Stimulated activated CD8-positive, alpha-beta memory T cell treated with anti-CD3 and anti-CD28 coated beads, Interleukin-12 subunit alpha, Interleukin-12 subunit beta, amount 100 ng/mL, for 4 hours (primary cell): ENCODE data around the gene UBE2G1.

Source experiments
- DNase-seq: peaks from one replicate; pipeline ENCODE4 v3.0.0-alpha.2; 2020; ENCODE audit warnings: low read depth

The UBE2G1 gene

GRCh38 chr17:4334332-4334731, 32.1 kb downstream of the UBE2G1 start:
- DNase-seq, result no peak

DNA sequence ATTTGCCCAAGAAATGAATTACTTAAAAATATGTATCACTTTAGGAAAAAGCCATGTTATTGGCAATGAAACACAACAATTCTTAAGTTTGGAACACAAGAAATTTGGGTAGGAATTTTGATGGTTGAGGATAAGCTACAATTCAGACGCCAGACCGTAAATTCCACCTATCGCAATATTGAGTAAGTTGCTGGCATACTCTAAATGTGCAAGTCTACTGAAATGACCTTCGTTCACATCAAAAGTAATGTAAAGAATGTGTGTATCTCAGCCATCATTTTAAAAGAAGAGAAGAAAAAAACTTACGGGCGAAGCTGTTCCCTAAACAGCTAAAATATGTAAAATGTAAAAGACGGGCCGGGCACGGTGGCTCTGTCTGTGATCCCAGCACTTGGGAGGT, 33.4 kb downstream of the UBE2G1 start:
- DNase-seq, result no peak

DNA sequence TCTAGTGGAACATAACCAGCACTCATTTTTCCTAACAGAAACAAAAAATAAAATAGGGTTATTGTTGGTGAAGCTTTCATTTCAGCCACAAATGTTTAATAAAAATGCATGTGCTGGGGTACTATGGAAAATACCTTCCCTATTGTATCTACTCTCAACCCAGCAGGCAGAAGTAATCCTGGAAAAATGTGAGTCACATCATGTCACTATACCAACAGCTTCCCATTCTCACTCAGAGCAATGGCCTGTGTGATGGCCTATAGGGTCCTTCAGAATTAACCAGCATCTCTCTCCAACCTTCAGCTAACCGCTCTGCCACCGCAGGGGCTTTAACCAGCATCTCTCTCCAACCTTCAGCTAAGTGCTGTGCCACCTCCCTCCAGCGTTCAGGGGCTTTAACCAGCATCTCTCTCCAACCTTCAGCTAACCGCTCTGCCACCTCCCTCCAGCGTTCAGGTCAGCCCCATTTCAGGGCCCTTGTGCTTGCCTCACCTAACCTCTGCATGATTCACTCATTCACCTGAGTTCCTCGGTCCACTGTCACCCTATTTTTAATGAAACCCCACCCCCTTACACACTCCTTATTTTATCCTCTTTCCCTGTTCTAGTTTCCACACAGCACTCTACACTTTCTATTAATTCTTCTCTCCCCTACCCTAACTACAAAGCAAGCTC, 34.0 kb downstream of the UBE2G1 start:
- no peak for DNase-seq

- DNase-seq, result no peak
These were observed 34.9 kb downstream of the UBE2G1 start for GRCh38 chr17:4331614-4332013.

DNA sequence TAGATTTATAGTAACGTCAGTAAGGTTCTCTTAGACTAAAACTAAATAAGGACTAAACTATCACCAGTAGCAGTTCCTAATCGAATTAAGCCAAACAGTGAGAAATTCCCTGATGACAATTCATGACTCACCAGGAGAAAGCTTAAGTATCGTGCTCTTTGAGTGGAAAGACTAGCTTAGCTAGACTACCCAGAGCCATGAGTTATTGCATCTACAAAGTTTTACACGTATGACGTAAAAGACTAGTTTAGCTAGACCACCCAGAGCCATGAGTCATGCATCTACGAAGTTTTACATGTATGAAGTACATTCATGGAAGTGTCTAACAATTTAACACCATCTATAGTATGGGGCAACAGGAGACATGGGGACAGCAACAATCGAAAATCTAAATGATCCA, 36.6 kb downstream of the UBE2G1 start:
- no peak for DNase-seq

GRCh38 chr17:4327606-4328005, 38.9 kb downstream of the UBE2G1 start:
- DNase-seq, result no peak

GRCh38 chr17:4326608-4327007, 39.9 kb downstream of the UBE2G1 start:
- no peak for DNase-seq

DNA sequence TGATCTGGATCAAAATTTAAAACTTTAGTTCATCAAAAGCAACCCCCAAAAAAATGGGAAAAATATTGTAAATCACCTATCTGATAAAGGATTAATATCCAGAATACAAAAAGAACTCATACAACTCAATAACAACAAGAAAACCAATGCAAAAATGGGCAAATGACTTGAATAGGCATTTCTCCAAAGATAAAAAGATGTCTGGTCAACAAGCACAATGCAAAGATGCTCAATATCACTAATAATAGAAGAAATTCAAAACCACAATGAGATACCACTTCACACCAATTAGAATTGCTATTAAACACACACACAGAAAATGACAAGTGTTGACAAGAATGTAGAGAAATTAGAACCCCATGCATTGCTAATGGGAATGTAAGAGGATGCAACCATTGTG, 40.4 kb downstream of the UBE2G1 start:
- DNase-seq, result no peak

GRCh38 chr17:4324463-4324862, 42.0 kb downstream of the UBE2G1 start:
- DNase-seq, result no peak

DNA sequence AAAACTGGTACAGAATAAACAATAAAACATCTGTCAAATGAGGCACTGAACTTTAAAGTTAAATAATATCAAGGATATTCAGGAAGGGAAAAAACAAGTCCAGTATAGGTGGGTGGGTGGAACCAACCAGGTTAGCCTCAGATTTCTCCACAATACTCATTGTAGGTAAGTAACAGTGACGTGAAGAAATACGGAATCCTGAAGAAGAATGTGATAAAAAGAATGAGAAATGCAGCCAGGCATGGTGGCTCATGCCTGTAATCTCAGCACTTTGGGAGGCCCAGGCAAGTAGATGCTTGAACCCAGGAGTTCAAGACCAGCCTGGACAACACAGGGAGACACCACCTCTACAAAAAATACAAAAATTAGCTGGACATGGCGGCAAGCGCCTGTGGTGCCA, 47.3 kb downstream of the UBE2G1 start:
- no peak for DNase-seq

DNA sequence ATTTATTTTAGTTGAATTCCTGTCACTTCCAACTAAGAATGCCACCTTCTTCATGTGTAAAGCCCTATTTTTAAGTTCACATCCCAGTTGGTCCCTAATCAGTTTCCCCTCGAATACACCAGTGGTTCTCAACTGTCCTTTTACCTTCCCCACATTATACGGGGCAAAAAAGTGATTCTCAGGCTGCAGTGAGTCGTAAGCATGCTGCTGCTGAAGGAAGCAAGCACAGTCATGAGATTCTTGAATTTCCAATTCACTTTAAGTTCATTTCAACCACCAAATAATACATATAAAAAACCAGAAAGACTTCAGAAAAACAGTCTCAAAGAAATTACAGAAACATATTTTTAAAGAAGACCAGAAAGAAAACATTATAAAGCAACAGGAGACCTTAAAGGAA, 47.9 kb downstream of the UBE2G1 start:
- DNase-seq, result no peak

DNA sequence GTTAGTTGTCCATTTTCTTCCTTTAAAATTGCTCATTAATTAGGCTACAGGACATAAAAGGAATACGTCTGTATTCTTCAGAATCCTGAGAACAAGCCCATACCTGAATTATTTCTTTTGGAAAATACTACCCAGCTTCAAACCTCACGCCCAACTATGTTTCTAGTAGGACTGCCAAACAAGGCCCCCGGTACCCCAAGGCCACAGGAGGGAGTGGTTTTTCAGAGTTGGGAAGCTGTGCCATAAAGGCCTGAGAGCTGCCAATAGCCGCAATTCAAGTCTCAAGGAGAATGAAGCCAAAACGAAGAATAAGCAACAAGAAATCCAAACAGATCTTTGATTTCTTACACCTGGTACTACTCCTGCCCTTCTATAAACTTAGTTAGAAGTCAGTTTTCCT, 48.3 kb downstream of the UBE2G1 start:
- DNase-seq, result no peak

DNA sequence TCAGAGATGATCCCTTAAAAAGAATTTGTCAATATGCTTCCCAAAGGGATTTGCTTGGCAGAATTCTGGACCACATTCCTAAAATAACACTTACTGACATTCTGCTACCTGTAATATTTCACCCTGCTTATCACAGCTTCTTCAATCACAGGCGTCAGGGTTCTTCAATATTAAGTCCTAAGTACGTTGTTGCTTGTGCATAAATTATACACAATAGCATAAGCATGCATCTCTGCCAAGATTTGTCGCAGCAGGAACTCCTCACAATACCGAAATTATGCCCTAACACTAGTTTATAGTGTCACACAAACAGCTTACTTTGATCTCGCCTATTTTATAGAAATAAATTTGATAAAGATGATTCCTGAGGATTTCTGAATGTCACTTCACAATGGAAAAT, 48.9 kb downstream of the UBE2G1 start:
- no peak for DNase-seq

DNA sequence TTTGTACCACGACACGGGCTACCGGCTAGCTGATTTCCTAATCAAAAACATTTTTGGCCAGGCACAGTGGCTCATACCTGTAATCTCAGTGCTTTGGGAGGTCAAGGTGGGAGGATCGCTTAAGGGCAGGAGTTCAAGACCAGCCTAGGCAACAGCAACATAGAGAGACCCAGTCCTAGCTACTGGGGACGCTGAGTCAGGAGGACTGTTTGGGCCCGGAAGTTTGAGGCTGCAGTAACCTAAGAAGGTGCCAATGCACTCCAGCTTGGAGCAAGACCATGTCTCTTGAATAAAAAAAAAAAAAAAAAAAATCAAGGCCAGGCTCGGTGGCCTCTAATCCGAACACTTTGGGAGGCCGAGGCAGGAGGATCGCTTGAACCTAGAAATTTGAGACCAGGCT, 49.8 kb downstream of the UBE2G1 start:
- no peak for DNase-seq

DNA sequence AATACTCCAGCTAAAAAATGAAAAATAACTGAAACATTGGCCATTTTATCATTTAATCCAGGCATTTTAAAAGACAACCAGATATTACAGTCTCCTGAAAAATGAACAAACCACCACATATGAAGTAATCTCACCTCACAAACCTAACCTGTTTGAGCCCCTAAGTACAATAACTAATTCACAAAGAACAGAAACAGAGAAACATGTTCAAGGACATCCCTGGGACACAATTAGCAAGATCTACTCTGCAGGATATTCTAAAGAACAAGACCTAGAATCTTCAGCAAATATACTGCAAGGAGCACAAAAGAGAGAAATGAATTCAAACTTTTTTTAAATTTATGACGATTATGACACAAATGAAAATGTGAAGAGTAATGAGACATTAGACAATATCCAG, 51.9 kb downstream of the UBE2G1 start:
- no peak for DNase-seq

DNA sequence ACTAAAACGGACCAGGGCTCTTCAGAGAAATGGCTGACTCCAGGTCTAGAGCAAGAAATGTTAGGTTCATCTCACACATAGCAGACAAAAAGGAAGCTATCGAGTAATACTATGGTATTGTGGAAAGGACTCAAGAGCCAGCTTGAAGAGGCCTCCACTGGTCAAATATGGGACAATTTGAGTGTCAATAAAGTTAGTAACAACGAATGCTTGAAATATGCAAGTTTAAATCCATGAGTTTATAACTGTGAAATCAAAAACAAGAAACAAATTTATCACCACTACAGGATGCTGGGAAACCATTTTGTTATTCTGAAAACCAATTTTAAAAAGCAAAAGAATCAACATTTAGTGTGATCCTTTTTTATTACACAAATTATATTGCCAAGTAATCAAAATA, 52.3 kb downstream of the UBE2G1 start:
- DNase-seq, result no peak

- no peak for DNase-seq
These were observed 53.0 kb downstream of the UBE2G1 start for GRCh38 chr17:4313221-4314114.

DNA sequence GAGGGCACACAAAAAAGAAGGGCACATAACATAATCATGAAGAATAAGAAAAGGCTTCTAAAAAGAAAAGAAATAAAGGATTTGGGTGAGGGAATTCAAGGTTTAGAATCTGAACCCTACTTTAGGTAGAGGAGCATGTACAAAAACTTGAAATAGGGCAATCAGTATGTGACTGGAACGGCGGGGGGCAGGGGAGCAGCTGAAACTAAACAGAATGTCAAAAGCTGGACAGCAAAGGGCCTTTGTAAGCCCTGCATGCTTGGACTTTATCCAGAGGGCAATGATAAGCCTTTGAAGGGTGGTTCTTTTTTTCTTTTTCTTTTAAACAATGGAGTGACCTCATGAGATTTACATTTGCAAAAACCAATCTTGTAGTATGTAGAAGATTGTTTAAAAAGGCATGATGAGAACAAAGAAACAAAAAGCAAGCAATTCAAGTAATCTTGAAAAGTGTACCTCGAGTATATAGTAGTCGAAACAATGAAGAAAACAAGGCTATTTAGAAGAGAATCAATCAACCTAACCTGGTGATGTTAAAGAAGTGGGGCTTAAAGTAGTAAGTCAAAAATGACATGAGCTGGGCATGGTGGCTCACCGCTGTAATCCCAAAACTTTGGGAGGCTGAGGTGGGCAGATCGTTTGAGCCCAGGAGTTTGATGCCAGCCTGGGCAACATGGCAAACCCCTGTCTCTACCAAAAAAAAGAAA, 56.0 kb downstream of the UBE2G1 start:
- no peak for DNase-seq

GRCh38 chr17:4309897-4310296, 56.6 kb downstream of the UBE2G1 start:
- no peak for DNase-seq

DNA sequence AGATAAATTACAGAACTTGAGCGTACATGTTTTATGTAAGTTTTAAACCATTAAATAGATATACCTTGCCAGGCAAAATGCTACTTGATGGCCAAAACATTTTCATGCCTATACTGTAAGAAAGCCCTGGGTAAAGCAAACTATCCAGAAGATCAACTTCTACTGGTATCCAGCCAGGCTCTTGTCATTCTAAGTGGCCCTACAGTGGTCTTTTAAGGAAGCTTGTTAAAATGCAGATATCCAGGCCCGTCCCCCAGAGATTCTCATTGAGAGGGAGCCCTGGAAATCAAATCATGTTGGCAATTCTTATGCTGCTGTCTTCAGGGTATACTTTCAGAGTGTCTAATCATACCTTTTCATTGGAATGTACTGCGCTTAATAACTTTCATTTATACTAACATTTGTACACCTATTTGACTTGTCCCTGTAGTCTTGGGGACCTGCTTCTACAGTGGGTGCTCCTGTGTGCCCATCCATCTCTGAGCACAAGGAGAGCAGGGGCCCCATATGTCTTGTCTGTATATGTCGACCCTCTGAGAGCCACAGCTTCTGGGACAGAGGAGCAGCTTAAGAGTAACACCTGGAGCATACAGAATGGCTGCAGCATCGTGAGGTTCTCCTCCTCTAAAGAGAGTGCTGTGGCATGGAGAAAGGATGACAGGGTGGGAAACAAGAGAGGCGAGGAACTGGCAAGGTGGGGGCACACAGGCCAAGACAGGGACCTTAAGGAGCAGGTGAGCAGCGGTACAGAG, 59.1 kb downstream of the UBE2G1 start:
- DNase-seq, result no peak

- DNase-seq, result no peak
These were observed 61.3 kb downstream of the UBE2G1 start for GRCh38 chr17:4305224-4305623.

GRCh38 chr17:4304417-4305027, 62.0 kb downstream of the UBE2G1 start:
- no peak for DNase-seq
